Activated B cell treated with CpG ODN at 0.5 μM for 24 hours (primary cell): ENCODE results near the gene NPAS3. TPM values are rescaled to one million over a fixed set of nuclear protein-coding genes. Genes with fewer than 3 reads are reported as not detected.

ENCODE experiments used
- ATAC-seq: fragments of 200-7000 bp; cut with Tn5 transposase; one replicate; pipeline ENCODE4 v1.10.0; 2021; ENCODE audit warnings: low read depth, mild to moderate bottlenecking, moderate library complexity
- CTCF ChIA-PET: fragments of 350-600 bp; sonication (Branson Sonifier 250); formaldehyde crosslinking; loops from one replicate; lab custom pipeline; 2021; ENCODE audit warnings: antibody characterized with exemption; lab: Charles Lee
- POLR2A ChIA-PET: fragments of 350-600 bp; sonication (Branson Sonifier 250); formaldehyde crosslinking; loops from one replicate; lab custom pipeline; 2021; ENCODE audit warnings: antibody characterized with exemption; lab: Charles Lee
- DNase-seq: peaks from one replicate; pipeline ENCODE4 v3.0.0; 2022
- H3K27ac Mint-ChIP-seq: one replicate; pipeline ENCODE4 v1.8.0; 2020; ENCODE audit warnings: mixed read lengths
- H3K27me3 Mint-ChIP-seq: one replicate; pipeline ENCODE4 v1.8.0; 2021; ENCODE audit warnings: mixed read lengths
- H3K36me3 Mint-ChIP-seq: one replicate; pipeline ENCODE4 v1.8.0; 2021; ENCODE audit warnings: low read depth, mixed read lengths
- H3K4me1 Mint-ChIP-seq: one replicate; pipeline ENCODE4 v1.8.0; 2021; ENCODE audit warnings: mixed read lengths
- H3K4me3 Mint-ChIP-seq: one replicate; pipeline ENCODE4 v1.8.0; 2020; ENCODE audit warnings: mild to moderate bottlenecking, mixed read lengths
- H3K9me3 Mint-ChIP-seq: one replicate; pipeline ENCODE4 v1.8.0; 2020; ENCODE audit warnings: mixed read lengths
- intact Hi-C: fragments of 100-400 bp; cut with micrococcal nuclease; formaldehyde crosslinking; loops from one replicate; pipeline ENCODE4 v1.15.1; 2024
- total RNA-seq: library from RNA; stranded (reverse); gene quantifications from 2 replicates; pipeline ENCODE4 v1.2.3, GENCODE V29; 2022
- TF ChIP-seq, protein P1 (sequence below): fragments of 200-600 bp; IDR thresholded peaks from one replicate; pipeline ENCODE4 v1.8.0; 2022; ENCODE audit warnings: antibody characterized with exemption, mild to moderate bottlenecking

The NPAS3 gene
- total RNA-seq, 1 donor from 2014 or later, result not detected

DNA sequence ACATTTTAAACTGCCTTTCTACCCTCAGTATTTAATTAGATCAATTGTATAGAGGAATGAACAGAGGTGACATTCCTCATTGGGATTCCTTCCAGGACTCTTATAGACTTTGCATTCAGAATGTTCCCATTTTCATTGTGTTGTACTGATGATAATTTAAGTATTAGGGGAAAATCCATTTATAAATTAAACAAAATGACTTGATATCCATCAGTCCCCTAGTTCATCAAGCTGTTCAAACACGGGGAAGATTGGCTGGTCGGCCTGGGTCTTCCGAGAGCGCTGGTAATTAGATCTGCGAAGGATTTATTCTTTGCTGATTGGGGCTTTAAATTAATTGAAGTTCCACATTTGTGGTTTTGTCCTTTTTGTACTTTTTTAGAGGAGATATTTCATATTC is 738.2 kb downstream of the NPAS3 start:
- TF ChIP-seq, protein P1, sequence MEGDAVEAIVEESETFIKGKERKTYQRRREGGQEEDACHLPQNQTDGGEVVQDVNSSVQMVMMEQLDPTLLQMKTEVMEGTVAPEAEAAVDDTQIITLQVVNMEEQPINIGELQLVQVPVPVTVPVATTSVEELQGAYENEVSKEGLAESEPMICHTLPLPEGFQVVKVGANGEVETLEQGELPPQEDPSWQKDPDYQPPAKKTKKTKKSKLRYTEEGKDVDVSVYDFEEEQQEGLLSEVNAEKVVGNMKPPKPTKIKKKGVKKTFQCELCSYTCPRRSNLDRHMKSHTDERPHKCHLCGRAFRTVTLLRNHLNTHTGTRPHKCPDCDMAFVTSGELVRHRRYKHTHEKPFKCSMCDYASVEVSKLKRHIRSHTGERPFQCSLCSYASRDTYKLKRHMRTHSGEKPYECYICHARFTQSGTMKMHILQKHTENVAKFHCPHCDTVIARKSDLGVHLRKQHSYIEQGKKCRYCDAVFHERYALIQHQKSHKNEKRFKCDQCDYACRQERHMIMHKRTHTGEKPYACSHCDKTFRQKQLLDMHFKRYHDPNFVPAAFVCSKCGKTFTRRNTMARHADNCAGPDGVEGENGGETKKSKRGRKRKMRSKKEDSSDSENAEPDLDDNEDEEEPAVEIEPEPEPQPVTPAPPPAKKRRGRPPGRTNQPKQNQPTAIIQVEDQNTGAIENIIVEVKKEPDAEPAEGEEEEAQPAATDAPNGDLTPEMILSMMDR, result no peak
- Mint-ChIP-seq H3K27ac (no peak overlapping the region), H3K4me1 (no peaks in the 10 kb centered on the region), H3K36me3 (no peaks in the 10 kb centered on the region), H3K4me3 (no peak overlapping the region), H3K9me3 (no peaks in the 10 kb centered on the region), H3K27me3 (no peaks in the 10 kb centered on the region)
- ChIA-PET CTCF (no interaction called here), POLR2A (no interaction called here)
- no peak for ATAC-seq
- DNase-seq, result no peak
- intact Hi-C loops, result no loop called here

DNA sequence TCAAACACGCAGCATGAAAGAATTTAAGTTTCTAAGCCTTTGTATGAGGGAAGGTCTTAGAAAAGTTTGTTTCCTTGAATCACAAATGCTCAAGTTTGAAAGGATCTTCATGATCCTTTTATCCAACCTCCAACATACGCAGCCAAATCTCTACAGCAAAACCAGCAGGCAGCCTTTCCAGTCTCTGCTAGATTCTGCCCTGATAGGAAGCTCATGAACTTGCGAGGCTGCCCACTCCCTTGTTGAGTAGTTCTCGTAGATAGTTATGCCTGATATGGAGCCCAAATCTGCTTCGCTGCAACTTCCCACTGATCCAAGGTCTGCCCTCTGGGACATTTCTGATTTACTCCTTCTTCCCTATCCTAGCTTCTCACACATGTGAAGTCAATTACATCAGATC is 739.3 kb downstream of the NPAS3 start:
- no peaks in the 10 kb centered on the region for H3K4me1 Mint-ChIP-seq
- no peak overlapping the region for H3K27ac Mint-ChIP-seq
- H3K4me3 Mint-ChIP-seq, result no peak overlapping the region
- CTCF ChIA-PET, result interaction anchor here (0.6 kb wide), 1 partner anchor 105 kb away, joined by 3 read pairs; no protein-coding TSS in a partner anchor
- no peak for DNase-seq
- no peaks in the 10 kb centered on the region for H3K9me3 Mint-ChIP-seq
- H3K36me3 Mint-ChIP-seq, result no peaks in the 10 kb centered on the region
- POLR2A ChIA-PET, result no interaction called here
- no peak for ATAC-seq
- TF ChIP-seq, protein P1, result no peak
- intact Hi-C loops, result no loop called here
- no peaks in the 10 kb centered on the region for H3K27me3 Mint-ChIP-seq

DNA sequence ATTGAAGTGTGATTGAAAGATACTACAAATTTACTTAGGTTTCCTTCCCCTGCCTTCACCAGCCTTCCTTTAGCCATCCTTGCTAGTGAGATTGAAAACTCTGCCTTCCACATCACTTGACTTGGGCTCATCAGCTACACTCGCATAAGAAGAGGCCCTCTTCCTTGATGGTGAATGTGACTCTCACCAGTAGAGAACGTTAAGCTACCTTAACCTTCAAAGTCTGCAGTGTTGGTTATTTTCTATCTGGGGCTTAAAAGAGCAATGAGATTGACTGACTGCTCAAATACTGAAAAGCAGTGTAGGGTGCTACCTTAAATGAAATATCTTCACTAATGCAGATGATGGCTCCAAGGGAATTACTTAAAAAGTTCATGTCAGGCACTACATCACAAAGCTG is 740.3 kb downstream of the NPAS3 start:
- no peak overlapping the region for H3K27ac Mint-ChIP-seq
- ATAC-seq (no peak), DNase-seq (no peak)
- ChIA-PET CTCF (no interaction called here), POLR2A (no interaction called here)
- intact Hi-C loops, result no loop called here
- H3K9me3 Mint-ChIP-seq, result no peaks in the 10 kb centered on the region
- H3K27me3 Mint-ChIP-seq, result no peaks in the 10 kb centered on the region
- no peaks in the 10 kb centered on the region for H3K36me3 Mint-ChIP-seq
- no peak overlapping the region for H3K4me3 Mint-ChIP-seq
- TF ChIP-seq, protein P1, result no peak
- no peaks in the 10 kb centered on the region for H3K4me1 Mint-ChIP-seq

DNA sequence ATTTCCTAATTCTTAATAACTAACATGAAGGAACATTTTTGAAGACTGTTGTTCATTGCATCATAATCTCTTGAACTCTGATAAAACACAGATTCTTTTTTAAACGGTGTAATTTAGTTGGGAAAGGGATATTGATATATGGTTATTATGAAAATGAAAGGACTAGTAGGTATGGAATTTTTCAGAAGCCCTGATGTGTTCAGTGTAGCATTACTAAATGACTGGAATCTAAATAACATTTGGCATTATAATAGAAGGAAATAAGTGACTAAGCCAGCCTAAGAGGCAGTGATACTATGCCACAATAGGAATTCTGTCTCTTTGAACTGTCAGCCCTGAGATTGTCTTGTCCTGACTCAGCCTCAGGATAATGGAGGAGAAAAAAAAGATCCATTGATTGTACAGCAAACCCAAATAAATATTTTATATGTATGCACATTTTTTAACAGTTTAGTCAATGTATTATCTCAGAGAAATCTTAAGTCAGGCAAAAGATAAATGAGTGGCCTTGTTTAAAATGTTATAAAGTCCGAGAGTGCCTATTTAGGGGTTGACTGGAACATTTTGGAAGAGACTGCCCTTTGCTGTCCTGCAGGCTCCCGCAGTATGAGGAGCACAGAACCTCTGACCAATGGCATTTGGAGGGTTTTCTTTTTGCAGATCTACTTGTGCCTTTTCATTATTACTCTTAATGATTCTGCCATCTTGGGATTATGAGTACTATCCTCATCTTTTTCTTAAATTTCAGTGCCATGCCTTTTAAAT is 741.0 kb downstream of the NPAS3 start:
- Mint-ChIP-seq H3K4me3 (no peak overlapping the region), H3K4me1 (no peaks in the 10 kb centered on the region), H3K9me3 (no peaks in the 10 kb centered on the region), H3K27ac (no peak overlapping the region), H3K36me3 (no peaks in the 10 kb centered on the region), H3K27me3 (no peaks in the 10 kb centered on the region)
- ATAC-seq, result no peak
- intact Hi-C loops, result no loop called here
- POLR2A ChIA-PET, result no interaction called here
- CTCF ChIA-PET, result no interaction called here
- TF ChIP-seq, protein P1, result no peak
- DNase-seq, result no peak

DNA sequence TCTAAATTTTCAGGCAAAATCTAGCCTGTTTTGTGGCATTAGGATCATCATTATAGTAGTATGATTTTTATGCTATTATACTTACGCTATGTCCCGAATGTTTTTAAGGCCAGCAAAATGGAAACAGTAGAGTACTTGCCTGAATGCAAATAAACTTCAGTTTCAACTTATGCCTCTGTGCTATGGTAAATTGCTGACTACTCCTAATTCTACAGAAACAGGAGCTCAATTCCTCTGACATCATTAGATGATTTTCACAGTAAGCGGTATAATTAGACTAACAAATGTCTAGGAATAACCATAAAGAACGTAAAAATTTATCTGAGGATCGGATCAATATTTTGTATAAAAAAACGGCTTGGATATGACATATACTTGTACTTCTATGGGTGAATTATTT is 742.2 kb downstream of the NPAS3 start:
- Mint-ChIP-seq H3K27me3 (no peaks in the 10 kb centered on the region), H3K36me3 (no peaks in the 10 kb centered on the region), H3K27ac (no peak overlapping the region), H3K4me3 (no peak overlapping the region), H3K9me3 (no peaks in the 10 kb centered on the region), H3K4me1 (no peaks in the 10 kb centered on the region)
- DNase-seq (no peak), ATAC-seq (no peak)
- POLR2A ChIA-PET, result no interaction called here
- CTCF ChIA-PET, result no interaction called here
- TF ChIP-seq, protein P1, result no peak
- intact Hi-C loops, result no loop called here
